MM.1S (cell line): ENCODE results near the gene SAA1.
A peak's percentile ranks its signal among the peaks of the same experiment; 100 is the strongest.
"Not testable (repeated sequence)": the region's sequence is repeated elsewhere in the genome, so short reads cannot be mapped to it uniquely, and the experiment has no call there.

Source experiments
- DNase-seq: peaks from one replicate; pipeline ENCODE4 v3.0.0-alpha.2; 2015
- H2AFZ ChIP-seq: fragments of 300-600 bp; sonication (generic); 2 replicates; pipeline ENCODE4 v1.6.0; 2016; ENCODE audit warnings: antibody characterized with exemption, low read length
- H3F3A ChIP-seq: fragments of 300-600 bp; sonication (generic); 2 replicates; pipeline ENCODE4 v1.6.1; 2016; ENCODE audit warnings: mild to moderate bottlenecking, antibody characterized with exemption, low read length, moderate library complexity, mixed read lengths; ENCODE audit not compliant: insufficient read depth
- H3K27ac ChIP-seq: fragments of 300-600 bp; sonication (generic); 2 replicates; pipeline ENCODE4 v1.5.1; 2016; ENCODE audit warnings: mild to moderate bottlenecking, low read length
- H3K27me3 ChIP-seq: fragments of 300-600 bp; sonication (generic); replicated peaks from 2 replicates; pipeline ENCODE4 v1.6.0; 2016; ENCODE audit warnings: low read length; ENCODE audit not compliant: insufficient read depth
- H3K36me3 ChIP-seq: fragments of 300-600 bp; sonication (generic); replicated peaks from 2 replicates; pipeline ENCODE4 v1.6.1; 2016; ENCODE audit warnings: mild to moderate bottlenecking, low read length, mixed read lengths; ENCODE audit not compliant: insufficient read depth
- H3K4me1 ChIP-seq: fragments of 300-600 bp; sonication (generic); 2 replicates; pipeline ENCODE4 v1.6.1; 2016; ENCODE audit warnings: low read length, mixed read lengths
- H3K4me2 ChIP-seq: fragments of 300-600 bp; sonication (generic); 2 replicates; pipeline ENCODE4 v1.6.0; 2016; ENCODE audit warnings: low read depth, low read length
- H3K4me3 ChIP-seq: fragments of 300-600 bp; sonication (generic); 2 replicates; pipeline ENCODE4 v1.5.1; 2016; ENCODE audit warnings: low read length, mixed read lengths
- H3K79me2 ChIP-seq: fragments of 300-600 bp; sonication (generic); 2 replicates; pipeline ENCODE4 v1.6.1; 2016; ENCODE audit warnings: mixed run types, low read length, mixed read lengths
- H3K9ac ChIP-seq: fragments of 300-600 bp; sonication (generic); 2 replicates; pipeline ENCODE4 v1.6.1; 2016; ENCODE audit warnings: low read length, mixed read lengths
- H3K9me2 ChIP-seq: fragments of 300-600 bp; sonication (generic); replicated peaks from 2 replicates; pipeline ENCODE4 v1.6.1; 2016; ENCODE audit warnings: mild to moderate bottlenecking, low read length, mixed read lengths; ENCODE audit not compliant: insufficient read depth
- H3K9me3 ChIP-seq: fragments of 300-600 bp; sonication (generic); replicated peaks from 2 replicates; pipeline ENCODE4 v1.6.1; 2016; ENCODE audit warnings: mild to moderate bottlenecking, low read length, mixed read lengths; ENCODE audit not compliant: insufficient read depth
- H4K20me1 ChIP-seq: fragments of 300-600 bp; sonication (generic); 2 replicates; pipeline ENCODE4 v1.6.1; 2016; ENCODE audit warnings: mild to moderate bottlenecking, low read length, moderate library complexity, mixed read lengths; ENCODE audit not compliant: insufficient read depth
- EZH2 ChIP-seq: fragments of 300-600 bp; sonication (generic); optimal IDR thresholded peaks from 2 replicates; pipeline ENCODE3; 2017; ENCODE audit warnings: low read depth, mild to moderate bottlenecking, antibody characterized with exemption, low read length, mixed read lengths
- EZH2phosphoT487 ChIP-seq: fragments of 300-600 bp; sonication (generic); IDR thresholded peaks from 2 replicates; pipeline ENCODE4 v1.6.1; 2018; ENCODE audit warnings: antibody characterized with exemption, low read length
- TF ChIP-seq, protein P1 (sequence below): fragments of 300-600 bp; sonication (generic); IDR thresholded peaks from 2 replicates; pipeline ENCODE4 v1.5.1; 2016; ENCODE audit warnings: antibody characterized with exemption, low read length, mixed read lengths

Gene SAA1

DNA sequence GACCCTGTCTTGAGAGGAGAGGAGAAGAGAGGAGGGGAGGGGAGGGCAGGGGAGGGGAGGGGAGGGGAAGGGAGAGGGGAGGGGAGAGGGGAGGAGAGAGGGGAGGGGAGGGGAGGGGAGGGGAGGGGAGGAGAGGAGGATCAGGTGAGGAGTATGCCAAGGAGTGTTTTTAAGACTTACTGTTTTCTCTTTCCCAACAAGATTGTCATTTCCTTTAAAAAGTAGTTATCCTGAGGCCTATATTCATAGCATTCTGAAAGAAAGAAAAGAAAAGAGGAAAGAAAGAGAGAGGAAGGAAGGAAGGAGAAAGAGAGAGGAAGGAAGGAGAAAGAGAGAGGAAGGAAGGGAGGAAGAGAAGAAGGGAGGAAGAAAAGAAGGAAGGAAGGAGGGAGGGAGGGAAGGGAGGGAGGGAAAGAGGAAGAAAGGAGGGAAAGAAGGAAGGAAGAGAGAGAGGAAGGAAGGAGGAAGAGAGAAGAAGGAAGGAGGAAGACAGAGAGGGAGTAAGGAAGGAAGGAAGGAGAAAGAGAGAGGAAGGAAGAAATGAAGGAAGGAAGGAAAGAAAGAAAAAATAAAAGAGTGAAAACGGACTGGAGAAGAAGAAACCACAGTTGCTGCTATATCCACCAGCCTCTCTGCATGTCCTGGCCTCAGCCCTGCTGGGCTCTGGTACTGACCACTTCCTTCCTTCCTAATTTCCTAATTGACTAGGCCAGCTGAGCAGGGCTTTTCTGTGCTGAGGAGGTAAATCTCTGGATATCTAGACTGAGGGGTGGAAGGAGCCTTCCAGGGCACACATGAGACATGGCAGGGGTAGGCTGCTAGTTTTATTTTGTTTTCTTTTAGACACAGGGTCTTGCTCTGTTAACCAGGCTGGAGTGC, 1.1 kb upstream of the SAA1 start:
- H4K20me1 ChIP-seq = no peaks in the 10 kb centered on the region
- no peak for TF ChIP-seq EZH2
- TF ChIP-seq, protein P1, sequence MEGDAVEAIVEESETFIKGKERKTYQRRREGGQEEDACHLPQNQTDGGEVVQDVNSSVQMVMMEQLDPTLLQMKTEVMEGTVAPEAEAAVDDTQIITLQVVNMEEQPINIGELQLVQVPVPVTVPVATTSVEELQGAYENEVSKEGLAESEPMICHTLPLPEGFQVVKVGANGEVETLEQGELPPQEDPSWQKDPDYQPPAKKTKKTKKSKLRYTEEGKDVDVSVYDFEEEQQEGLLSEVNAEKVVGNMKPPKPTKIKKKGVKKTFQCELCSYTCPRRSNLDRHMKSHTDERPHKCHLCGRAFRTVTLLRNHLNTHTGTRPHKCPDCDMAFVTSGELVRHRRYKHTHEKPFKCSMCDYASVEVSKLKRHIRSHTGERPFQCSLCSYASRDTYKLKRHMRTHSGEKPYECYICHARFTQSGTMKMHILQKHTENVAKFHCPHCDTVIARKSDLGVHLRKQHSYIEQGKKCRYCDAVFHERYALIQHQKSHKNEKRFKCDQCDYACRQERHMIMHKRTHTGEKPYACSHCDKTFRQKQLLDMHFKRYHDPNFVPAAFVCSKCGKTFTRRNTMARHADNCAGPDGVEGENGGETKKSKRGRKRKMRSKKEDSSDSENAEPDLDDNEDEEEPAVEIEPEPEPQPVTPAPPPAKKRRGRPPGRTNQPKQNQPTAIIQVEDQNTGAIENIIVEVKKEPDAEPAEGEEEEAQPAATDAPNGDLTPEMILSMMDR = no peak
- no peak for TF ChIP-seq EZH2phosphoT487
- no peak overlapping the region for H3K4me2 ChIP-seq
- H3K27me3 ChIP-seq = peaks cover 9% of the 10 kb centered on the region; the same call in 1 of the 2 replicates
- 0 out of 2 replicates have a peak, but pooled peaks cover 4% of the 10 kb centered on the region for H3F3A ChIP-seq
- no peaks in the 10 kb centered on the region for H3K9me2 ChIP-seq
- H3K4me1 ChIP-seq = 0 out of 2 replicates have a peak, but pooled peaks cover 4% of the 10 kb centered on the region
- no peak overlapping the region for H2AFZ ChIP-seq
- H3K4me3 ChIP-seq = no peak overlapping the region
- DNase-seq = no peak
- H3K36me3 ChIP-seq = no peaks in the 10 kb centered on the region
- H3K79me2 ChIP-seq = no peaks in the 10 kb centered on the region
- no peaks in the 10 kb centered on the region for H3K9me3 ChIP-seq
- H3K27ac ChIP-seq = no peak overlapping the region
- no peak overlapping the region for H3K9ac ChIP-seq

DNA sequence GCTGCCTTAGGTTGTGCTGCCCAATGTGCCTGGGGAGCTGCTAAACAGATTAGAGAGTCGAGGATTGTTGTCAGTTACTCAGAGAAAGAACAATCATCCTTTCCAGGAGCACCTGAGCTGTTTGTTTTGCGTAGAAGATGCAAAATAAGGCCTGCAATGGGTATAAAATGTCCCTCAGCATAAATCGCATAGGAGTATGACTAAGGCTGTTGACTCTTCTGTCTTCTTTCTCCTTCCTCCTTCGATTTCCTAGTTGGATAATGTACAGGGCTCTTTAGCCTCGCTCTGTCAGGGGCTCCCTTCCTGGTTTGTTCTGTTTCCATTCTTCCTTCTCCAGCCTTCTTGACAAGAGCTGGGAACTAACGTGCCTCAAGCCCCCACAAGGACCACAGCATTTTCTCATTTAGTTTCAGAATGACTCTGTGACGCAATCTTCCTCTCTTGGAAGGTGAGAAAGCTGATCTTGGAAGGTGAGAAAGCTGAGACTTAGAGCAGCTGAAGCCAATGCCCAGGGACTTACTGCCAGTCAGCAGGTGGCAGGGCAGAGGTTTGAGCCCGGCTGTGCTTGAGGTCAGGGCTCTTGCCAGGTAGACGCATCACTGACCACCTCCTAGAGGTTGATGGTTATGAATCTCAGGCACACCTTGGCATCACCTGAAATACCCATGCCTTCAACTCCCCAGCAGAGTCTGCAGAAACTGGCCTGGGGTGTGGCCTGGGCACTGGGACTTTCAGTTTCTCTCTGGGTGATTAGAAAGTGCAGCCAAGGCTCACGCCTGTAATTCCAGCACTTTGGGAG, 1.5 kb downstream of the SAA1 start:
- not testable (repeated sequence) for H3K9ac ChIP-seq, H3K79me2 ChIP-seq, H3K36me3 ChIP-seq, H3K27me3 ChIP-seq, H2AFZ ChIP-seq, H3F3A ChIP-seq, H4K20me1 ChIP-seq, H3K4me1 ChIP-seq, H3K9me3 ChIP-seq, H3K9me2 ChIP-seq
- TF ChIP-seq, protein P1 = peak; percentile 10; the same call in 1 of the 2 replicates
- H3K4me3 ChIP-seq = peak overlapping the region; percentile 8; the same call in 1 of the 2 replicates
- H3K27ac ChIP-seq = peak overlapping the region; percentile 29; the same call in 1 of the 2 replicates
- peak overlapping the region; percentile 45 for H3K4me2 ChIP-seq
- peak; percentile 45 for DNase-seq

DNA sequence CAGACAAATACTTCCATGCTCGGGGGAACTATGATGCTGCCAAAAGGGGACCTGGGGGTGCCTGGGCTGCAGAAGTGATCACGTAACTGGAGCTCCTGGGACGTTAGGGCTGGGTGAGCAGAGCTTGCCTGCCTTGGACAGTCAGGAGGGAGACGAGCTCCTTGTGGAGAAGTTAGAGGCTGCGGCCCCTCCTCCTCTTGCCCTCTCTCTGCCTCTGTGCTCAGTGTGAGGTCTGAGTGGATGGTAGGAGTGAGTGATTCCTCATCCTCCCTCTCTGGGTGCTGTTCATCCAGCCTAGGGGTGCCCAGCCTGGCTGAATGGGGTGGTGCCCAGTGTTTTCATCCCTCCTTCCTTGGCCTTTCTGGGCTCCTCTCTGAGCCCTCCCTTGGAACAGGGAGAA, 3.2 kb downstream of the SAA1 start:
- not testable (repeated sequence) for H3K9ac ChIP-seq, H3K9me2 ChIP-seq, H3K4me3 ChIP-seq, H3F3A ChIP-seq, H3K4me1 ChIP-seq, H3K79me2 ChIP-seq, H3K36me3 ChIP-seq, H3K4me2 ChIP-seq, H2AFZ ChIP-seq, DNase-seq, H4K20me1 ChIP-seq, H3K27me3 ChIP-seq, H3K9me3 ChIP-seq, H3K27ac ChIP-seq
